ENCODE data around the gene SRRM2. TPM values are rescaled to one million over a fixed set of nuclear protein-coding genes. Genes with fewer than 3 reads are reported as not detected.

Gene SRRM2
- total RNA-seq, 1 donor from 2014 or later = 409 TPM

DNA sequence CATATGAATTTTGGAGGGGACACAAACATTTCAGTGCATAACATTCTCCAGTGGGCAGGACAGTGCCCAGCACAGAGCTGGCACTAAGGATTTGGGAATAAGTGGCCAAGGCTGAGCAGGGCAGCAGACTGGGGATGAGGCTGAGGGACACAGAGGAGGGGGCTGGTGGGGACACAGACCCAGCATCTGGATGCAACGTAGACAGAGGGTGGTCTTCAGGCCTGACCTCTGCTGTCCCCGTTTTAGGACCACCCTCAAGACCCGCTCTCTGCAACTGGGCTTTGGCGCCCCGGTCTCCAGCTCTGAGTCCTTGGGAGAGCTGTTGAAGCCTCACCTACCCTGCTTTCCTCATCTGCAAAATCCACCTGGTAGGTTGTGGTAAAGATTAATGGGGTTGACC lies 38.2 kb downstream of the SRRM2 start:
- no peaks in the 10 kb centered on the region for H3K36me3 Mint-ChIP-seq (ENCODE audit: low read depth, unreplicated experiment)
- H4K20me1 ChIP-seq (ENCODE audit: insufficient read depth, low read length) = no peaks in the 10 kb centered on the region
- FAIRE-seq = no peak
- H3K79me2 ChIP-seq (ENCODE audit: insufficient read depth, low read length) = no peaks in the 10 kb centered on the region
- H3K4me3 Mint-ChIP-seq (ENCODE audit: unreplicated experiment) = no peak overlapping the region
- H3K4me2 ChIP-seq (ENCODE audit: low read length) = no peak overlapping the region
- no peak for TF ChIP-seq EZH2 (IDR thresholded peaks at IDR 0.05; ENCODE audit: insufficient read depth, low read length)
- peaks cover 3% of the 10 kb centered on the region for H3K9me3 Mint-ChIP-seq (ENCODE audit: unreplicated experiment)
- H2AFZ ChIP-seq (ENCODE audit: low read depth, low read length) = no peak overlapping the region
- peaks cover 3% of the 10 kb centered on the region for H3K4me1 Mint-ChIP-seq (ENCODE audit: low read depth, unreplicated experiment)
- peaks cover 22% of the 10 kb centered on the region for H3K27me3 ChIP-seq (ENCODE audit: insufficient read depth, low read length)
- no peaks in the 10 kb centered on the region for H3K4me1 ChIP-seq (ENCODE audit: insufficient read depth, low read length)
- no peak for DNase-seq (ENCODE audit: low read depth)
- no peak overlapping the region for H3K4me3 ChIP-seq (ENCODE audit: insufficient read depth, low read depth, low read length)
- no peak overlapping the region for H3K27ac Mint-ChIP-seq (ENCODE audit: unreplicated experiment)
- no peaks in the 10 kb centered on the region for H3K9me3 ChIP-seq (ENCODE audit: insufficient read depth, low read depth, low read length)
- H3K27me3 Mint-ChIP-seq (ENCODE audit: low read depth, unreplicated experiment) = peaks cover 32% of the 10 kb centered on the region
- H3K36me3 ChIP-seq (ENCODE audit: insufficient read depth, low read length) = no peaks in the 10 kb centered on the region
- H3K9ac ChIP-seq (ENCODE audit: low read length) = no peak overlapping the region
- no peak overlapping the region for H3K27ac ChIP-seq (ENCODE audit: low read depth, low read length)

DNA sequence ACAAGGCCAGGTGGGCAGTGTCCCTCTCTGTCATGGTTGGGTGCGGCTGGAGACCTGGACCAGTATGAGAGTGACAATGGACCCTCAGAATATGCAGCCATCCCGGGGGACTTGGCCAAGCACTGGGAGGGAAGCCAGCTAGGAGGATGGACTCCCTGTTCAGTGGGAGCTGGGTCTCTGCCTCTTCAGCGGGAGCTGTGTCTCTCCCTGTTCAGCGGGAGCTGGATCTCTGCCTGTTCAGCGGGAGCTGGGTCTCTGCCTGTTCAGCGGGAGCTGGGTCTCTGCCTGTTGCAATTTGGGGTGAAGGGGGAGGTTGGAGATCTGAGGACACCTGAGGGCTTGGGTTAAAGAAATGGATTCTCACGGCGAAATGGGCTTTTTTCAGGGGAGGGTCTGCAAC lies 38.7 kb downstream of the SRRM2 start:
- Histone ChIP-seq H3K9me3 (ENCODE audit: insufficient read depth, low read depth, low read length) (no peaks in the 10 kb centered on the region), H3K36me3 (ENCODE audit: insufficient read depth, low read length) (no peaks in the 10 kb centered on the region), H3K4me3 (ENCODE audit: insufficient read depth, low read depth, low read length) (no peak overlapping the region), H3K4me2 (ENCODE audit: low read length) (no peak overlapping the region), H3K9ac (ENCODE audit: low read length) (no peak overlapping the region), H2AFZ (ENCODE audit: low read depth, low read length) (no peak overlapping the region), H3K27ac (ENCODE audit: low read depth, low read length) (no peak overlapping the region), H4K20me1 (ENCODE audit: insufficient read depth, low read length) (no peaks in the 10 kb centered on the region), H3K4me1 (ENCODE audit: insufficient read depth, low read length) (no peaks in the 10 kb centered on the region), H3K79me2 (ENCODE audit: insufficient read depth, low read length) (no peaks in the 10 kb centered on the region), H3K27me3 (ENCODE audit: insufficient read depth, low read length) (peaks cover 20% of the 10 kb centered on the region)
- Mint-ChIP-seq H3K27ac (ENCODE audit: unreplicated experiment) (no peak overlapping the region), H3K36me3 (ENCODE audit: low read depth, unreplicated experiment) (no peaks in the 10 kb centered on the region), H3K4me1 (ENCODE audit: low read depth, unreplicated experiment) (peaks cover 8% of the 10 kb centered on the region), H3K9me3 (ENCODE audit: unreplicated experiment) (peaks cover 3% of the 10 kb centered on the region), H3K4me3 (ENCODE audit: unreplicated experiment) (no peak overlapping the region), H3K27me3 (ENCODE audit: low read depth, unreplicated experiment) (peaks cover 29% of the 10 kb centered on the region)
- FAIRE-seq (no peak), DNase-seq (ENCODE audit: low read depth) (no peak)
- TF ChIP-seq EZH2 (IDR thresholded peaks at IDR 0.05; ENCODE audit: insufficient read depth, low read length) = no peak
- TF ChIP-seq, protein P1, sequence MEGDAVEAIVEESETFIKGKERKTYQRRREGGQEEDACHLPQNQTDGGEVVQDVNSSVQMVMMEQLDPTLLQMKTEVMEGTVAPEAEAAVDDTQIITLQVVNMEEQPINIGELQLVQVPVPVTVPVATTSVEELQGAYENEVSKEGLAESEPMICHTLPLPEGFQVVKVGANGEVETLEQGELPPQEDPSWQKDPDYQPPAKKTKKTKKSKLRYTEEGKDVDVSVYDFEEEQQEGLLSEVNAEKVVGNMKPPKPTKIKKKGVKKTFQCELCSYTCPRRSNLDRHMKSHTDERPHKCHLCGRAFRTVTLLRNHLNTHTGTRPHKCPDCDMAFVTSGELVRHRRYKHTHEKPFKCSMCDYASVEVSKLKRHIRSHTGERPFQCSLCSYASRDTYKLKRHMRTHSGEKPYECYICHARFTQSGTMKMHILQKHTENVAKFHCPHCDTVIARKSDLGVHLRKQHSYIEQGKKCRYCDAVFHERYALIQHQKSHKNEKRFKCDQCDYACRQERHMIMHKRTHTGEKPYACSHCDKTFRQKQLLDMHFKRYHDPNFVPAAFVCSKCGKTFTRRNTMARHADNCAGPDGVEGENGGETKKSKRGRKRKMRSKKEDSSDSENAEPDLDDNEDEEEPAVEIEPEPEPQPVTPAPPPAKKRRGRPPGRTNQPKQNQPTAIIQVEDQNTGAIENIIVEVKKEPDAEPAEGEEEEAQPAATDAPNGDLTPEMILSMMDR (IDR thresholded peaks at IDR 0.05; ENCODE audit: insufficient read depth, low read depth, low read length) = no peak

DNA sequence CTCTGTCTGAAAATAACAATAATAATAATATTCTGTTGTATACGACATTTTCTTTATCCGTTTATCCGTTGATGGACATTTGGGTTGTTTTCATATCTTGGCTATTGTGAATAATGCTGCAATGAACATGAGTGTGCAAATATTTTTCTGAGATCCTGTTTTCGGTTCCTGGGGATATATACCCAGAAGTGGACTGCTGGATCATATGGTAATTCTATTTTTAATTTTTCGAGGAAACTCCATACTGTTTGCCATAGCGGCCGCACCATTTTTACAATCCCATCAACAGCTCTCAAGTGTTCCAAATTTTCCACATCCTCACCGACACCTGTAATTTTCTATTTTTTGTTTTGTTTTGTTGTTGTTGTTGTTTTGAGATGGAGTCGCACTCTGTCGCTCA lies 40.5 kb downstream of the SRRM2 start:
- H2AFZ ChIP-seq (ENCODE audit: low read depth, low read length) = no peak overlapping the region
- H3K36me3 ChIP-seq (ENCODE audit: insufficient read depth, low read length) = no peaks in the 10 kb centered on the region
- H3K4me3 ChIP-seq (ENCODE audit: insufficient read depth, low read depth, low read length) = no peak overlapping the region
- no peak overlapping the region for H3K27ac Mint-ChIP-seq (ENCODE audit: unreplicated experiment)
- peaks cover 8% of the 10 kb centered on the region for H3K4me1 Mint-ChIP-seq (ENCODE audit: low read depth, unreplicated experiment)
- no peaks in the 10 kb centered on the region for H3K4me1 ChIP-seq (ENCODE audit: insufficient read depth, low read length)
- no peak overlapping the region for H3K27ac ChIP-seq (ENCODE audit: low read depth, low read length)
- peaks cover 17% of the 10 kb centered on the region for H3K27me3 ChIP-seq (ENCODE audit: insufficient read depth, low read length)
- no peak overlapping the region for H3K9ac ChIP-seq (ENCODE audit: low read length)
- no peaks in the 10 kb centered on the region for H4K20me1 ChIP-seq (ENCODE audit: insufficient read depth, low read length)
- H3K9me3 ChIP-seq (ENCODE audit: insufficient read depth, low read depth, low read length) = no peaks in the 10 kb centered on the region
- H3K27me3 Mint-ChIP-seq (ENCODE audit: low read depth, unreplicated experiment) = peaks cover 30% of the 10 kb centered on the region
- H3K9me3 Mint-ChIP-seq (ENCODE audit: unreplicated experiment) = peaks cover 3% of the 10 kb centered on the region
- FAIRE-seq (no peak), DNase-seq (ENCODE audit: low read depth) (no peak)
- no peak for TF ChIP-seq EZH2 (IDR thresholded peaks at IDR 0.05; ENCODE audit: insufficient read depth, low read length)
- TF ChIP-seq, protein P1 (IDR thresholded peaks at IDR 0.05; ENCODE audit: insufficient read depth, low read depth, low read length) = no peak
- no peaks in the 10 kb centered on the region for H3K36me3 Mint-ChIP-seq (ENCODE audit: low read depth, unreplicated experiment)
- H3K79me2 ChIP-seq (ENCODE audit: insufficient read depth, low read length) = no peaks in the 10 kb centered on the region
- H3K4me3 Mint-ChIP-seq (ENCODE audit: unreplicated experiment) = no peak overlapping the region
- no peak overlapping the region for H3K4me2 ChIP-seq (ENCODE audit: low read length)
